M059J (cell line): ENCODE measurements around the gene GGT5. TPM values are rescaled to one million over a fixed set of nuclear protein-coding genes. Genes with fewer than 3 reads are reported as not detected.

Experiments
- total RNA-seq: library from RNA; depleted of rRNA; stranded (reverse); fragments of >200 nt; shearing (Covaris generic); gene quantifications from 2 replicates; pipeline ENCODE4 v1.2.3, GENCODE V29; 2014; rRNA removed

Gene GGT5
- total RNA-seq, 1 experiment from 2014 or later: not detected

Other genes starting within 250 kb of the GGT5 start
- not detected in 2 replicates for gene GSTT4, start 239.6 kb downstream of the GGT5 start, total RNA-seq
- 13.1 and 24.1 TPM in 2 replicates for gene CABIN1, start 233.8 kb downstream of the GGT5 start, total RNA-seq
- gene SUSD2, start 63.6 kb downstream of the GGT5 start, total RNA-seq: 0.15 TPM in 1 of 2 replicates, not detected in the other
- gene SPECC1L, start 25.7 kb upstream of the GGT5 start, total RNA-seq: 13.9 and 22.4 TPM in 2 replicates
- gene ADORA2A, start 182.5 kb upstream of the GGT5 start, total RNA-seq: 2.7 and 5.2 TPM in 2 replicates